Measurements from ENCODE around the gene HGFAC. TPM values are rescaled to one million over a fixed set of nuclear protein-coding genes. Genes with fewer than 3 reads are reported as not detected.
"Not testable (repeated sequence)": the region's sequence is repeated elsewhere in the genome, so short reads cannot be mapped to it uniquely, and the experiment has no call there.

The HGFAC gene
- total RNA-seq, 2 donors from 2014 or later = not detected

GRCh38 chr4:3451956-3452355 is 10.2 kb downstream of the HGFAC start:
- no peak overlapping the region for H3K27ac ChIP-seq
- no peak for DNase-seq (ENCODE audit: low spot score)

GRCh38 chr4:3452376-3452775 is 10.6 kb downstream of the HGFAC start:
- TF ChIP-seq CTCF (IDR thresholded peaks at IDR 0.05) = peak in 1 of 2 donors; percentile 32
- H3K36me3 ChIP-seq = no peaks in the 10 kb centered on the region
- peaks cover 0 to 26% of the 10 kb centered on the region in 2 donors for H3K9me3 ChIP-seq
- H3K27me3 ChIP-seq = no peaks in the 10 kb centered on the region
- H3K4me3 ChIP-seq = no peak overlapping the region
- DNase-seq (ENCODE audit: low spot score) = no peak
- H3K4me1 ChIP-seq = no peaks in the 10 kb centered on the region
- H3K27ac ChIP-seq = no peak overlapping the region

More at GRCh38 chr4:3451956-3452355, 10.2 kb downstream of the HGFAC start:
- Histone ChIP-seq H3K27me3 (no peaks in the 10 kb centered on the region), H3K4me3 (no peak overlapping the region), H3K36me3 (no peaks in the 10 kb centered on the region), H3K4me1 (no peaks in the 10 kb centered on the region), H3K9me3 (peaks cover 0 to 26% of the 10 kb centered on the region in 2 donors)
- no peak for TF ChIP-seq CTCF (IDR thresholded peaks at IDR 0.05)

- not testable (repeated sequence) for H3K4me1 ChIP-seq; DNase-seq (ENCODE audit: low spot score); H3K36me3 ChIP-seq; H3K27ac ChIP-seq; H3K27me3 ChIP-seq; H3K4me3 ChIP-seq
- H3K9me3 ChIP-seq = peaks cover 0 to 26% of the 10 kb centered on the region in 2 donors
Observed at GRCh38 chr4:3455596-3455995, 13.8 kb downstream of the HGFAC start.

GRCh38 chr4:3458371-3458770 is 16.6 kb downstream of the HGFAC start:
- no peak overlapping the region for H3K27ac ChIP-seq
- peaks cover 0 to 23% of the 10 kb centered on the region in 2 donors for H3K4me1 ChIP-seq
- no peak for TF ChIP-seq CTCF (IDR thresholded peaks at IDR 0.05)
- peaks cover 0 to 26% of the 10 kb centered on the region in 2 donors for H3K9me3 ChIP-seq
- DNase-seq (ENCODE audit: low spot score) = no peak
- no peaks in the 10 kb centered on the region for H3K27me3 ChIP-seq
- no peaks in the 10 kb centered on the region for H3K36me3 ChIP-seq
- H3K4me3 ChIP-seq = no peak overlapping the region

GRCh38 chr4:3459156-3459555 is 17.4 kb downstream of the HGFAC start:
- H3K27me3 ChIP-seq; H3K36me3 ChIP-seq; H3K27ac ChIP-seq; DNase-seq (ENCODE audit: low spot score); H3K4me3 ChIP-seq: not testable (repeated sequence)
- Histone ChIP-seq H3K9me3 (peaks cover 0 to 20% of the 10 kb centered on the region in 2 donors), H3K4me1 (peaks cover 0 to 27% of the 10 kb centered on the region in 2 donors)

GRCh38 chr4:3460926-3461325 is 19.2 kb downstream of the HGFAC start:
- no peak for DNase-seq (ENCODE audit: low spot score)
- H3K4me1 ChIP-seq = peaks cover 0 to 38% of the 10 kb centered on the region in 2 donors

More at GRCh38 chr4:3460926-3461325, 19.2 kb downstream of the HGFAC start:
- H3K4me3 ChIP-seq = no peak overlapping the region
- no peak for TF ChIP-seq CTCF (IDR thresholded peaks at IDR 0.05)
- peak overlapping the region; percentile 85 to 96 for H3K27ac ChIP-seq
- H3K36me3 ChIP-seq = no peaks in the 10 kb centered on the region
- peaks cover 0 to 8% of the 10 kb centered on the region in 2 donors for H3K9me3 ChIP-seq
- no peaks in the 10 kb centered on the region for H3K27me3 ChIP-seq
